Esophagus (tissue), 2 donors: ENCODE data around the gene PRMT2. TPM values are rescaled to one million over a fixed set of nuclear protein-coding genes. Genes with fewer than 3 reads are reported as not detected.
A peak's percentile ranks its signal among the peaks of the same experiment; 100 is the strongest.

ENCODE experiments used
- H3K27ac ChIP-seq, 2 donors: one replicate each; pipeline ENCODE4 v1.5.1; 2013; ENCODE audit warnings: low read depth in 2 of 2, mild to moderate bottlenecking in 2 of 2, inconsistent platforms in 1 of 2, low read length in 1 of 2, moderate library complexity in 1 of 2
- H3K27me3 ChIP-seq, 2 donors: one replicate each; pipeline ENCODE4 v1.6.1; 2013; ENCODE audit warnings: low read length in 2 of 2, control low read depth in 1 of 2, mild to moderate bottlenecking in 1 of 2; ENCODE audit not compliant: insufficient read depth in 2 of 2, control insufficient read depth in 1 of 2
- H3K36me3 ChIP-seq, 2 donors: one replicate each; pipeline ENCODE4 v1.6.1; 2013; ENCODE audit warnings: low read length in 1 of 2; ENCODE audit not compliant: control insufficient read depth in 2 of 2, insufficient read depth in 2 of 2
- H3K4me1 ChIP-seq, 2 donors: one replicate each; pipeline ENCODE4 v1.6.1; 2013; ENCODE audit warnings: low read length in 1 of 2; ENCODE audit not compliant: control insufficient read depth in 2 of 2, insufficient read depth in 2 of 2
- H3K4me3 ChIP-seq, 2 donors: one replicate each; pipeline ENCODE4 v1.5.1; 2013; ENCODE audit warnings: low read length in 2 of 2, mild to moderate bottlenecking in 2 of 2, low read depth in 1 of 2, moderate library complexity in 1 of 2
- H3K9me3 ChIP-seq, 2 donors: one replicate each; pipeline ENCODE4 v1.6.1; 2013; ENCODE audit warnings: mild to moderate bottlenecking in 2 of 2, low read depth in 1 of 2, low read length in 1 of 2, moderate library complexity in 1 of 2; ENCODE audit not compliant: control insufficient read depth in 2 of 2, insufficient read depth in 1 of 2
- WGBS, 2 donors: extraction: QIAGEN DNeasy Blood & Tissue Kit; methylation state at CpG; one replicate each; pipeline ENCODE4 v1.1.7; 2013; 5-methylcytosine and 5-hydroxymethylcytosine counted together
- polyA plus RNA-seq, 2 donors: library from polyadenylated mRNA; stranded (reverse); fragments of 200-250 nt; gene quantifications; one replicate each; pipeline ENCODE4 v1.2.3, GENCODE V29; 2013
- donor health status: healthy with polysubstance abuse.
- donor health status: Bipolar disorder and iron deficiency.

Gene PRMT2
- 10 to 100 TPM; 54.7 to 91.4 TPM for polyA plus RNA-seq

GRCh38 chr21:46635324-46636180 lies at the start of gene PRMT2:
Gene PRMT2, plus strand, starts transcription at chr21:46635674. Its CDS starts 1,278 bp downstream, at chr21:46636952.
- no peaks in the 10 kb centered on the region for H3K27me3 ChIP-seq
- peak within 1 kb of the TSS; percentile 71 to 92 for H3K4me3 ChIP-seq
- peak within 1 kb of the TSS; percentile 99 to 100 for H3K27ac ChIP-seq
- H3K9me3 ChIP-seq = no peaks in the 10 kb centered on the region
- H3K4me1 ChIP-seq = peaks cover 0 to 2% of the 10 kb centered on the region in 2 donors
- H3K36me3 ChIP-seq = no peaks in the 10 kb centered on the region
- WGBS, 2 donors = 0% methylated on average over 73 to 90 of the region's 90 CpGs

GRCh38 chr21:46594276-46594675 lies 41.2 kb upstream of the PRMT2 start:
- H3K36me3 ChIP-seq = no peaks in the 10 kb centered on the region
- no peaks in the 10 kb centered on the region for H3K4me1 ChIP-seq
- peaks cover 0 to 13% of the 10 kb centered on the region in 2 donors for H3K9me3 ChIP-seq
- H3K4me3 ChIP-seq = no peak overlapping the region
- no peak overlapping the region for H3K27ac ChIP-seq
- WGBS, 2 donors = 77 to 82% methylated on average over 8 of the region's 8 CpGs
- no peaks in the 10 kb centered on the region for H3K27me3 ChIP-seq

- no peak overlapping the region for H3K4me3 ChIP-seq
- 100% methylated on average over 1 of the region's 1 CpG for WGBS, 2 donors
- no peaks in the 10 kb centered on the region for H3K4me1 ChIP-seq
- H3K27ac ChIP-seq = no peak overlapping the region
- peaks cover 0 to 13% of the 10 kb centered on the region in 2 donors for H3K9me3 ChIP-seq
- H3K36me3 ChIP-seq = no peaks in the 10 kb centered on the region
- no peaks in the 10 kb centered on the region for H3K27me3 ChIP-seq
Observed at GRCh38 chr21:46596201-46596600, 39.3 kb upstream of the PRMT2 start.

- 83 to 84% methylated on average over 8 of the region's 8 CpGs for WGBS, 2 donors
- Histone ChIP-seq H3K27me3 (no peaks in the 10 kb centered on the region), H3K4me1 (no peaks in the 10 kb centered on the region), H3K27ac (no peak overlapping the region), H3K36me3 (no peaks in the 10 kb centered on the region), H3K4me3 (no peak overlapping the region), H3K9me3 (peaks cover 0 to 13% of the 10 kb centered on the region in 2 donors)
Observed at GRCh38 chr21:46597031-46597430, 38.4 kb upstream of the PRMT2 start.

GRCh38 chr21:46597896-46598343 lies 37.6 kb upstream of the PRMT2 start:
- H3K36me3 ChIP-seq = no peaks in the 10 kb centered on the region
- WGBS, 2 donors = 93 to 95% methylated on average over 20 of the region's 20 CpGs

GRCh38 chr21:46598581-46599572 lies 36.6 kb upstream of the PRMT2 start:
- 77 to 78% methylated on average over 38 of the region's 38 CpGs for WGBS, 2 donors

More at GRCh38 chr21:46597896-46598343, 37.6 kb upstream of the PRMT2 start:
- no peak overlapping the region for H3K4me3 ChIP-seq
- no peaks in the 10 kb centered on the region for H3K4me1 ChIP-seq
- no peak overlapping the region for H3K27ac ChIP-seq
- peaks cover 0 to 10% of the 10 kb centered on the region in 2 donors for H3K9me3 ChIP-seq
- no peaks in the 10 kb centered on the region for H3K27me3 ChIP-seq

GRCh38 chr21:46600305-46600704 lies 35.2 kb upstream of the PRMT2 start:
- peaks cover 0 to 5% of the 10 kb centered on the region in 2 donors for H3K9me3 ChIP-seq
- peaks cover 0 to 2% of the 10 kb centered on the region in 2 donors for H3K4me1 ChIP-seq
- H3K27me3 ChIP-seq = no peaks in the 10 kb centered on the region
- H3K27ac ChIP-seq = no peak overlapping the region
- H3K36me3 ChIP-seq = no peaks in the 10 kb centered on the region
- no peak overlapping the region for H3K4me3 ChIP-seq
- WGBS, 2 donors = 80 to 81% methylated on average over 5 of the region's 5 CpGs

More at GRCh38 chr21:46598581-46599572, 36.6 kb upstream of the PRMT2 start:
- no peaks in the 10 kb centered on the region for H3K27me3 ChIP-seq
- no peak overlapping the region for H3K27ac ChIP-seq
- peaks cover 0 to 10% of the 10 kb centered on the region in 2 donors for H3K9me3 ChIP-seq
- H3K36me3 ChIP-seq = no peaks in the 10 kb centered on the region
- H3K4me3 ChIP-seq = no peak overlapping the region
- no peaks in the 10 kb centered on the region for H3K4me1 ChIP-seq

GRCh38 chr21:46600978-46601377 lies 34.5 kb upstream of the PRMT2 start:
- no peaks in the 10 kb centered on the region for H3K36me3 ChIP-seq
- H3K9me3 ChIP-seq = no peaks in the 10 kb centered on the region
- no peak overlapping the region for H3K27ac ChIP-seq
- WGBS, 2 donors = 72 to 76% methylated on average over 9 of the region's 9 CpGs
- H3K4me1 ChIP-seq = peaks cover 0 to 2% of the 10 kb centered on the region in 2 donors
- no peak overlapping the region for H3K4me3 ChIP-seq
- no peaks in the 10 kb centered on the region for H3K27me3 ChIP-seq

GRCh38 chr21:46603228-46603627 lies 32.2 kb upstream of the PRMT2 start:
- Histone ChIP-seq H3K36me3 (no peaks in the 10 kb centered on the region), H3K4me1 (peaks cover 0 to 2% of the 10 kb centered on the region in 2 donors), H3K9me3 (no peaks in the 10 kb centered on the region), H3K4me3 (no peak overlapping the region), H3K27ac (no peak overlapping the region), H3K27me3 (no peaks in the 10 kb centered on the region)
- WGBS, 2 donors = 40 to 41% methylated on average over 7 to 9 of the region's 9 CpGs
